HS-27A (cell line): ENCODE results near the gene USP49.

Source experiments
- DNase-seq: peaks from one replicate; pipeline ENCODE4 v3.0.0-alpha.2; 2012; ENCODE audit warnings: low read depth, missing footprints

The USP49 gene

GRCh38 chr6:41757271-41757670, 137.9 kb downstream of the USP49 start:
- no peak for DNase-seq

GRCh38 chr6:41756354-41756753, 138.8 kb downstream of the USP49 start:
- no peak for DNase-seq

DNA sequence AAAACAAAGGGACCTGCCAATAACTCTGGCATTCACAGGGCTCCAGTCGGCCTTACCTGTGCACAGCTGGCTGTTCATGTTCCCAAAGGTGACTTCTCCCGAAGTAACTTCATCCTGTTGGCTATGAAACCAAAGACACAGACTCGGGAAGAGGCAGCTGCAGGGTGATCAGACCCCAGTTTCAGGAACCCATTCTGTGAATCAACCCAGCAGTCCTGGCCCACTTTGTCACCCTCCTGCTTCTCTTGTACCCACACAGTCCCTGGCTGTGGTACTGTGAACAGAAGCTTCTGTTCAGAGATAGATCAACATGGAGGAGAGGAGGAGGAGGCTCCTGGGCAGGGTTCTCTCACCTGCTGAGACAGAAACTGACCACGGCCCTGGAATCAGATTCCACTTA, 139.3 kb downstream of the USP49 start:
- DNase-seq: no peak

DNA sequence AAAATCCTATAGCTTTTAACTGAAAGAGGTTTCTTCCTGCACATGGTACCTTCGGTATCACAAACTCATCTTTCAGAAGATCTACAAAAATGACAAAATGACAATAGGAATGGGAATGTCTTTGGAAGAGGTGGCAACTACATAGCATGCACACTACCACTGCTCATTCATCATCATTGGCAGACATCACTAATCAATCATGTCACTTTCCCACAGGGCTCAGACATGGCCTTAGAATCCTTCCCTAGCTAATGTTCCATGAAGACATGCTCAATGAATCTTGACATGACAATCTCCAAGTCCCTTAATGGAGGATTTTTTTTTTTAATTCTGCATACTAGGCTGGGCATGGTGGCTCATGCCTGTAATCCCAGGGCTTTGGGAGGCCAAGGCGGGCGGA, 144.8 kb downstream of the USP49 start:
- no peak for DNase-seq

DNA sequence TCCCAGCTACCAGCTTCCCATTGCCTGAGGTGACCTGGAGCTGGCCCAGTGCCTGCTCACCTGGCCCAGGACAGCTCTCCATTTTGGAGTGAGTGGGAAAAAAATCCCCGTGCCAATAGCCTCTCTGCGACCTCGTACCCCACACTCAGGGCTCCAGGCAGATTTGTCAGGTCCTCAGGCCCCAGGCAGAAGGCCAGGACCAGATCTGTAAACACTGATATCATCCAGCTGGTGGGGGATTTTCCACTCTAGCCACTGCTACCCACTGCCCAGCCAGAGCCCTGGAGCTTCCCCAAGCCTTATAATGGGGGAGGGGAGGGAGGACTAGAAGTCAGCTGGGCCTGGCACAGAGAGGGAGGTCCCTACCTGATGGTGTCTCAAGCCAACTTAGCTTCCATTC, 146.6 kb downstream of the USP49 start:
- DNase-seq: no peak

GRCh38 chr6:41748102-41748477, 147.1 kb downstream of the USP49 start:
- no peak for DNase-seq

GRCh38 chr6:41747256-41748101, 147.7 kb downstream of the USP49 start, which contains the start of gene PGC:
Gene PGC, minus strand, starts transcription at chr6:41747397. Its CDS starts 63 bp downstream, at chr6:41747334.
- no peak for DNase-seq

- DNase-seq: no peak
Observed at GRCh38 chr6:41746107-41746506, 149.1 kb downstream of the USP49 start.

- no peak for DNase-seq
Observed at GRCh38 chr6:41744236-41744787, 150.9 kb downstream of the USP49 start.

GRCh38 chr6:41743406-41744235, 151.6 kb downstream of the USP49 start:
- DNase-seq: no peak

DNA sequence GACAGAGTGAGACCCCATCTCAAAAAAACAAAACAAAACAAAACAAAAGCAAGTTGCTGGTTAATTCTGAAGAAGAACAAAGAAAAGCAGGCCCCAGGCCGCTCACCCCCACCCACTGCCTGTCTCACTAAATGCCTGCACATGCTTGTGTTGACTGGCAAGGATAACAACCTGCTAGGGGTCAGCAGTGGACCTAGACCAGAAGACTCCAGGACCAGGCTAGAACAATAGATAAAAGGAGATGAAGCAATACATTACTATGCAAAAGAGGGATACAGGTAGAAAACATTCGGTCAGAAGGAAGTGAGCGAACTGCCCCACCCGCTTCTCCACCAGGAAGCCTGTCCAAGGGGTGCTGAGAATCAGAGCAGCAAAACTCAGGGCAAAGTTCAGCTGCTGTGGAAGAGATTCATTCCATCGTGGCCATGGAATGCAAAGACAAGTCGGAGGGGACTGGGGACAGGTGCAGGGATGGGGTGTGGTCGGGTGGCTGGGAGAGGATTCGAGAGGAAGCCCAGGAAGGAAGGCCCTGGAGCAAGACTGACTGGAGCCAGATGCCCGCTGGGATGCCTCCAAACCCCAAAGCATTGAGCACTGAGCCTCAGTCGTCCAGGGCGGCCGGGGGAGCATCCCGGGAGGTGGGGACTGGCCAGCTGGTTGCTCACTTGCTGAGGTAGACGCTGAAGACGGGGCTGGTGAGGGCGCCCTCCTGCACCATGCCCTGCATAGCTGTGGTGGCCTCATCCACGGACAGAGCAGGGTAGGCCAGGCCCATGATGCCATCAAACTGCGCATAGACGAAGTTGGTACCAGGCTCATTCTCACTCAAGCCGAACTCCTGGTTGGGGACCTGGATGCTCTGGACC, 153.3 kb downstream of the USP49 start:
- DNase-seq: no peak

DNA sequence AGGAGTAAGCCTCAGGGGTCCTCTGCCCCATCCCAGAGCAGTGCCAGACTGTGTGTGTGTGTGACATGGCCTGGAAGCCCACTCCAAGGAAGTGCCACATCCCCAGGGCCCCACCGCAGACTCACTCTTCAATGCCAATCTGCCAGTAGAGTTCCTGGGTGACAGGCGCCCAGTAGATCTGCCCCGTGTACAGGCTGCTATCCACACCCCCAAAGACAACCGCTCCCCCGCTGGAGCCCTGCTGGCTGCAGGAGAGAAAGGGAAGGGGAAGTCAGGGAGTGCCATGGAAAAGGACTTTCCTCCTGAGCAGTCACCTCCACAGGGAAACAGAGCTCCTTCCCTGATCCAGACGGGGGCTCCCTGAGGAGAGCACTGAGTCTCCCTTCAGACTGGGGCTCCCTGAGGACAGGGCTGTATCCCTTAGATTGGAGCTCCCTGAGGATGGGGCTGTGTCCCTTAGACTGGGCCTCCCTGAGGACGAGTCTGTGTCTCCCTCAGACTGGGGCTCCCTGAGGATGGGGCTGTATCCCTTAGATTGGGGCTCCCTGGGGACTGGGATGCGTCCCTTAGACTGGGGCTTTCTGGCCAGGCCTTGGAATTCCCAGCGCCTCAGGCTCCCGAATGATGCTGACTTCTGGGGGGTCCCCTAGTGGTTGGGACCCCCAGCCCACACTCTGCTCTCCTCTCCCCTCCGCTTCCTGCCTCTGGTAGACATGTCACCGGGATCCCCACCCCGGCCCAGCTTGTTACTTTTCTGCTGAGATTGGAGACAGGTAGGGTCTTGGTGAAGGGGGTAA, 154.6 kb downstream of the USP49 start:
- DNase-seq: no peak
